GM18526 (cell line): ENCODE measurements around the gene NKX6-1.

Experiments
- POLR2A ChIP-seq: IDR thresholded peaks from 3 replicates; pipeline ENCODE4 v1.6.1; 2011; ENCODE audit not compliant: insufficient read length; ENCODE audit errors: extremely low read depth

The NKX6-1 gene

GRCh38 chr4:84492290-84492689 is 6.8 kb downstream of the NKX6-1 start:
- no peak for TF ChIP-seq POLR2A

DNA sequence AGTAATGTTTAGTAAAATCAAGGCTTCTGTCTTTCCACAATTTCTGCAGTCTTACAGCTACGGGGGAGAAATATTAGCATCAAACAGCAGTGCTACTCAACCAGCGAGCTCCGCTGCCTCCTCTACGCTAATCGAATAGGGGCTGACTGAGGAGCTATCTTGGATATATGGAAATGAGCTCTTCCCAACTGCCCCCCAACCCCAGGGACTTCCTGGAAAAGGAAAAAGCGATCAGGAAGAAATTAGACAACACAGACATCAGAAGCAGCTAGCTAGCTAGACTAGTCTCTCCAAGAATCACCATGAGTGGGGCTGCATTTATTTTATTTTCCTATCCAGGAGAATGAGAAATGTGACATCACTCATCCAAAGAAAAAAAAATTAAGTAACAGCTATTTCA is 7.6 kb downstream of the NKX6-1 start:
- TF ChIP-seq POLR2A = no peak

DNA sequence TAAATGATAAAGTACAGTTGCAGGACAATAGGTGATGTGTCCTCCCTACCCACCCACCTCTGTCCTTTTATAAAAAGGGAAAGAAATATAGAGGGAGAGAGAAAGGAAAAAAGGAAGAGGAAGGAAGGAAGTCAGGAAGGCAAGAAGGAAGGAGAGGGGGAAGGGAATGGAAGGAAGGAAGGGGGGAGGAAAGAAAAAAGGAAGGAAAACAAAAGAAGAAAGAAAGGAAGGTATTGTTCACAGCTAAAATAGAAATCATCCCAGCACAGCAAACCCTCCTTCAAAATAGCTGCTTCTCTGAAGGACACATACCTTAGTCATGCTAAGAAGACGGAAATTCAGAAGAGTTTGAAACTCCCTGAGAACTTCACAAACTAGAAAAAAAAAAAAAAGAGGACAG is 8.4 kb downstream of the NKX6-1 start:
- no peak for TF ChIP-seq POLR2A

DNA sequence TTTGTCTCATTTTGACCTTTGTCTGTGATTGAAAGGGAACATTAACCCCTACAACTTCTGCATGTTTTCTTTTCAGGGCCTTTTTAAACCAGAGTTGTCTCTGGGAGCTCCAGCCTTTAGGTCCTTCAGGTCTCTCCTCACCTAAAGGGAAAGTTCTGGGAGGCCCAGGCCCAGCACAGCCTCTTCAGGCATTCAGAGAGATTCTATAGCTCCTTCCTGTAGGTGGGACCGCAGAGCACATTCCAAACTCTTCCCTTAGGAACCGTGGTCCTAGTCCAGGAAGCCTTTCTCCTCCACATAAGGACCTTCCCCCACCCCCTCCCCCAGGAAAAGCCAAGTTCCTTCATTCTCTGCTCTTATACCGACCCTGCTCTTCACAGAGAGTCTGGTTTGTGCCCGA is 14.9 kb downstream of the NKX6-1 start:
- no peak for TF ChIP-seq POLR2A

GRCh38 chr4:84483688-84484087 is 15.4 kb downstream of the NKX6-1 start:
- TF ChIP-seq POLR2A = no peak

DNA sequence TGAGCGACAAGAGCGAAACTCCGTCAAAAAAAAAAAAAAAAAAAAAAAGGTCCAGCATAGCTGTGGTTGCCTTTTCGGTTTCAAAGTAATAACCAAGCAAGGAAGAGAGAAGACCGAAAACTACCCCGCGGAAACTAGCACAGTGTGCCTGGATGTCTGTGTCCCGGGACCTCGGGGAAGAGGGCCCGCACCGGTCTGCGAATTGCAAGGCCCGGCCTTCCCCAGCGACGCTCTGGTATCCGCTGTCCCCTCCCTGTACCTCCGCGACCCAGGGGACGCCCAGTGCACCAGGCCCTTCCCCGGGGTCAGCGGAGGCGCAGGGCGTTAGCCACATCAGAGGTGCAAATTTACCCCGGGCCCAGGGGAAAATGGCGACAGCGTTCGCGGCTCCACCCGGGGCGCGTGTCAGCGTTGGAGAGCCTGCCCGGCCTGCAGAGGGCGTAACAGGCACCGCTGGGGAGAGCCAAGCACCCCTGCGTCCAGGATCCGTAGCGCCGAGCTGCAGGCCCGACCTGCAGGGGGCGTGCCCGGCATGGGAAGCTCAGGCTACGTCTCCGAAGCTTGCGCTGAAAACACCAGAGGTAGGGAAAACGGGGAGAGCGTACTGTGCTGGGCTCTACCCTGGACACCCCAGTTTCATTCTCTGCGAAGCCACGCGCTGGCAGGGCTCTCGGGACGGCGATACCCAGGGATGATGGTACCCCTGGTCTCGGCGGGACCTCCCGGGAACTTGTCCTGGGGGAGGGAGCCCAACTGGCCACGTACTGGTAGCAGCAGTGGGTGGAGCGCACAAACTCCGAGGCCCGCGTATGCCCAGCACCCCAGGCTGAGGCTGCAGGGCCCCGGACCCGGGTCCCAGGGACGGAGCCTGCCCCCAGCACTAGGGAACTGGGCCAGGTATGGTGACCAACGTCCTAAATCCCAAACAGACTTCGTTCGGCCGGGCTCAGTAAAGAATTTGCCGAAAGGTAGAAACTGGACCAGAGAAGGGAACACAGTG is 16.2 kb downstream of the NKX6-1 start:
- TF ChIP-seq POLR2A = no peak

DNA sequence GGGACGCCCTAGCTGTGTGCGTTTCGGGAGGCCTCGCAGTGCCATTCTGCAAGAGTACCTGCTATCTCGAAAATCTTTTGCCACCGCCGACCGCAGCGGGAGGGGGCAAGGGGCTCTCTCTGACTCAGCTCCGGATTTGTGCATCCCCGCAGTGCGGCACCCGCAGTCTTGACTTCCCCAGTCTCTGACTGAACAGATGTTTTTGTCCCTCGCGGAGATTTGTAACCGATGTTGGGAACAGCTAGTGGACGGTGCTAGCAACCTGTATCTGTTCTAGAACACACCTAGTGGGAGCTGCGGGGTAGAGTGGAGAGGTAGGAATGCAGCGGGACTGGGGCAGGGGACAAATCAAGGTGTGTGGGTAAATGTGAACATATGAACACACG is 17.2 kb downstream of the NKX6-1 start:
- no peak for TF ChIP-seq POLR2A

GRCh38 chr4:84481077-84481859 is 17.8 kb downstream of the NKX6-1 start:
- TF ChIP-seq POLR2A = no peak

GRCh38 chr4:84480082-84480481 is 19.0 kb downstream of the NKX6-1 start:
- TF ChIP-seq POLR2A = no peak

DNA sequence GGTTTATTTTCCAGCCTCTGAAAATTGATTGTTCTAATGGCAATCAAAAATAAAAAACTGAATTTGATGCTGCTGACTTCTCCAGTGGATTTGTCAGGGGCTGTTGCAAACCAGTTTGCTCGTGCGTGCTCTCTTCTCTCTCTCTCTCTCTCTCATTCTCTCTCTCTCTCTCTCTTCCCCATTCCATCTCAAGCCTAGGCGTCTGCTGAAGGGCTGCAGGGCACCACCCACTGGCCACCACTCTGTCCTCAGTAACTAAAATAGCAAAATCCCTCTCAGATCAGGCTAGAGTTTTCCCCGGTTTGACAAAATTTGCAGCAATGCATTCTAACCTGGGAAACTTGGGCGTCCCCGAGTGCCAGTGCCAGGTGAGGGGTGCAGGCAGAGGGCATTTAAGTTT is 19.4 kb downstream of the NKX6-1 start:
- TF ChIP-seq POLR2A = no peak

DNA sequence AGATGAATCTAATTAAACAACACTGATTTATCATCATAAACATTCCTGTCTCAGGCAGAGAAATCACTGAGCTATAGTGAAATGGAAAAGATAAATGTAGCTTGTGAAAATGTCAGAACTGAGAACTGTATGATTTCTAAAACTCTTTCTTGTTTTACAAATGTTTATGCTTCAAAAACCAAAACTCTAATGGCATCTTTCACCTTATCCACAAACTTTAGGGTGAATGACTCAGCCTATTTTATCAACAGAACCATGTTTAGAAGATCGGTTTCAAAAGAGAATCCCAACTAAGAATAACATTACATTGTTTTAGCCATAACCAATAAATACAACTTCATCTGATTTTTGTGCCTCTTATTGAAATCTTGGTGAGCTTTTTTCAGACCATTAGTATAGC is 21.4 kb downstream of the NKX6-1 start:
- TF ChIP-seq POLR2A = no peak

GRCh38 chr4:84474107-84474506 is 25.0 kb downstream of the NKX6-1 start:
- TF ChIP-seq POLR2A = no peak

GRCh38 chr4:84472154-84472553 is 26.9 kb downstream of the NKX6-1 start:
- TF ChIP-seq POLR2A = no peak

DNA sequence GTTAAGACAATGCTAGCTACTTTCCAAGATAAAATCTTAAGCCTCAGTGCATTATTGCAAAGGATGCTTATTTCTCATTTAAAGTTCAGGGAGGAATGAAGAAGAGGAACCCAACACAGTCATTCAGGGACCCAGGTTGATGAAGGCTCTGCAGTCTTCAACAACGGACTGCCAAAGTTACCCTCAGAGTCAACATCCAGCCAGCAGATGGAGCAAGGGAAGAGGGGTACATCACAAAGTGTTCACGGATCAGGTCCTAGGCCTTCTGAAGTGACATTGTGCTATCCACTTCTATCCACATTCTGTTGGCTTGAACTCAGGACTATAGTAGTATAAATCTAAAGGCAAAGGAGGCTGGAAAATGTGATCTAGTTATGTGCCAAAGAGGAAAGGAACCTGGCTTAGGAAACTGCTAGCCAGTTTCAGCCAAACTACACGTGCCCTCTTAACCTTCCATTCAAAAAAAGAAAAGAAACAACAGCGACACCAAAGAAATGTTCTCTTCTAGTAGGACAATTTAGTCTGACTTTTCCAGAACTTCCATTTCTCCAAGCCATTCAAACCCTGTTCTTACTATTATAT is 28.8 kb downstream of the NKX6-1 start:
- no peak for TF ChIP-seq POLR2A

- TF ChIP-seq POLR2A = no peak
Measured at GRCh38 chr4:84467601-84468000, 31.5 kb downstream of the NKX6-1 start.

GRCh38 chr4:84459783-84460182 is 39.3 kb downstream of the NKX6-1 start:
- TF ChIP-seq POLR2A = no peak
